Stimulated activated naive B cell treated with anti-CD40 and anti-IgM and Interleukin-4, amounts not matched to agents 10 μg/mL and 1 μg/mL and 100 μg/mL, for 72 hours (primary cell): ENCODE data around the gene MORN4.

Experiments used
- ATAC-seq, 2 donors: fragments of 150-1000 bp; cut with Tn5 transposase; replicated peaks; 2 replicates each; pipeline ENCODE4 v1.10.0; 2021; ENCODE audit warnings: moderate library complexity in 1 of 2
- DNase-seq: peaks from one replicate; pipeline ENCODE4 v3.0.0; 2021
- H3K27ac Mint-ChIP-seq: one replicate; pipeline ENCODE4 v1.8.0; 2022; ENCODE audit warnings: mild to moderate bottlenecking, mixed read lengths
- H3K27me3 Mint-ChIP-seq, 2 donors: one replicate each; pipeline ENCODE4 v1.8.0; 2022; ENCODE audit warnings: mixed read lengths in 2 of 2
- H3K36me3 Mint-ChIP-seq, 2 donors: one replicate each; pipeline ENCODE4 v1.8.0; 2022; ENCODE audit warnings: mixed read lengths in 2 of 2, mild to moderate bottlenecking in 1 of 2
- H3K4me1 Mint-ChIP-seq, 2 donors: one replicate each; pipeline ENCODE4 v1.8.0; 2022; ENCODE audit warnings: mixed read lengths in 2 of 2, mild to moderate bottlenecking in 1 of 2
- H3K4me3 Mint-ChIP-seq, 2 donors: one replicate each; pipeline ENCODE4 v1.8.0; 2022; ENCODE audit warnings: mild to moderate bottlenecking in 2 of 2, mixed read lengths in 2 of 2, moderate library complexity in 1 of 2
- H3K9me3 Mint-ChIP-seq, 2 donors: one replicate each; pipeline ENCODE4 v1.8.0; 2022; ENCODE audit warnings: mixed read lengths in 2 of 2, mild to moderate bottlenecking in 1 of 2

MORN4 gene

DNA sequence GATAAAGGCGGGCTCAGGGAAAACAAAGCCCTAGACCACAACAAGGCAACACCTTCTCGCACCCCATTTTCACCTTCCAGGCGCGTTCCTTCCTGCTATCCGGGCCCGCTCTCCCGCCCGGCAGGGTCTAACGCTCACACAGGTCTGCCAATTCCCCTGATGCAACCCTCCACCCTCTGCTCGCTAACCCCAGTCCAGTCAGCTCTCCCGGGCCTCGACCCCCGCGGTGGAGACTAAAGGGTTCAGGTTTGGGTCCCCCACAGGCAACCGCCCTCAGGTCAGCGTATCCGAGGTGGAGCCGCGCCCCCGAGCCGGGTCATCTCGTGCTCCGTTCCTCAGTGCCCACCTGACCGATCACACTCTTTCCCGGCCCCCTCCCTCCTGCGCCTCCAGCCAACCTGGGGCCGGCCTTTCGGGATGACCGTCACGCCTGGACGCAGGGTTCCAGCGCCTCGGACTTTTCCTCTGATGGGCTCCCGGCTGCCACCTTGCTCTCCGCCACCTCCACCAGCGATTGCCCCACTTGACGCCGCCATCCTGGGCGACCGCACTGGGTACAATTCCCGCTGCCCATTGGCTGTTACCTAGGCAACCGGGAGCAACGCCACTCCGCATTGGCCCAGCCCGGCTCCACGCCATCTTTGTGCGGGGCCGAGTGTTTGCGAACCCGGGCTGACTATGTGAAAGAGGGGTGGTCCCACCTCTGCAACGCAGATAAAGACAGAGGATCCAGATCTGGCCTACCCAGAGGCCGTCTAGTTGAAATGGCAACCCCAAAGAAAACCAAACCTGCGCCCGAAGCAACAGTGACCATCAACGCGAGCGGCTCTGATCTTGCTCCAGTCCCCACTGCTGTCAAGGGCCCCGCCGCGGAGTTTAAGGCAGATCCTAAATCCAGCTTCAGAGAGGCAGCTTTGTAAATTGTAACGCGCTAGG, at the start of gene MORN4:
Gene MORN4 (minus strand): TSS at position 552 of the 936 bp plus-strand sequence. CDS start 13,847 bp downstream, outside the sequence.
- Mint-ChIP-seq H3K36me3 (peaks cover 2 to 6% of the 10 kb centered on the region in 2 donors), H3K4me3 (peak within 1 kb of the TSS; percentile 93 to 97), H3K27me3 (peaks cover 0 to 4% of the 10 kb centered on the region in 2 donors), H3K27ac (peak within 1 kb of the TSS; percentile 93), H3K4me1 (peaks cover 10 to 16% of the 10 kb centered on the region in 2 donors), H3K9me3 (no peaks in the 10 kb centered on the region)
- DNase-seq, result peak; percentile 88
- ATAC-seq, result peak; percentile 99 to 100

DNA sequence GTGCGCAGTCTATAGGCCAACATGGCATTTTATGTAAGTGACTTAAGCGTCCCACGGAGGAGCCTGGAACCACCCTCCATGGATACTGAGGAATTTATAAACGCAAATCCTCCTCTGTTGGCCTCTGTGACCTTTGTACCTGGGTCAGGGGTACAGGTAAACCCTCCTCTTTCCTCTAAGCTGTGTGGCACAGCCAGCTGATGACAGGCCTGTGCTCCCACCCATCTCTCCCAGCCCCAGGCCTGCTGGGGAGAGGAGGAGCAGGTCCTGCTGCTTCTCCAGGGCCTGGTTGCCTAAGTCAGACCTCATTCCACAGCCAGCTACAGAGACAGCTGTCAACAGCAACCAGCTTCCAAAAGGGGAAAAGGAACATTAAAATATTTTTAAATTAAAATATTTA, 48.7 kb upstream of the MORN4 start:
- DNase-seq (no peak), ATAC-seq (no peak)
- H3K9me3 Mint-ChIP-seq, result no peaks in the 10 kb centered on the region
- H3K27me3 Mint-ChIP-seq, result no peaks in the 10 kb centered on the region
- no peaks in the 10 kb centered on the region for H3K36me3 Mint-ChIP-seq
- H3K27ac Mint-ChIP-seq, result no peak overlapping the region
- H3K4me3 Mint-ChIP-seq, result no peak overlapping the region
- peaks cover 6 to 9% of the 10 kb centered on the region in 2 donors for H3K4me1 Mint-ChIP-seq

DNA sequence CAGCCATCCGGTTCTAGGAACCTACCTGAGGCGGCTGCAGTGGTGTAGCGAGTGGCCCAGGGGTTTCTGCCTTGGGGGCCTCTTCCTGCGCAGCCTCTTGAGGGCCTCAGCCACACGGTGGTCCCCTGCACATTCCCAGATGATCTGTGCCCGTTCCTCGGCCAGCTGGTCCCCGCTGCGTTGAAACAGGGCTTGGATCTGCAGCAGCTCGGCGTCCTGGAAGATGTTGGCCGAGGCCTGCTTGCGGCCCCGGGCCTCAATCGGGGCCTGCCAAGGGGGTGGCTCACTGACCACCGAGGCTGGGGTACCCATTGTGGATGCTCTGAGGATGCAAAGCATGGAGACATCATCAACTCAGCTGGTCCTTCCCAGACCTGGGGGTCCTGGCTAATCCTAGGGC, 46.3 kb upstream of the MORN4 start:
- peaks cover 5 to 9% of the 10 kb centered on the region in 2 donors for H3K36me3 Mint-ChIP-seq
- no peak overlapping the region for H3K4me3 Mint-ChIP-seq
- H3K4me1 Mint-ChIP-seq, result peaks cover 4 to 15% of the 10 kb centered on the region in 2 donors
- H3K27me3 Mint-ChIP-seq, result no peaks in the 10 kb centered on the region
- no peaks in the 10 kb centered on the region for H3K9me3 Mint-ChIP-seq
- ATAC-seq, result no peak
- DNase-seq, result no peak
- H3K27ac Mint-ChIP-seq, result no peak overlapping the region

DNA sequence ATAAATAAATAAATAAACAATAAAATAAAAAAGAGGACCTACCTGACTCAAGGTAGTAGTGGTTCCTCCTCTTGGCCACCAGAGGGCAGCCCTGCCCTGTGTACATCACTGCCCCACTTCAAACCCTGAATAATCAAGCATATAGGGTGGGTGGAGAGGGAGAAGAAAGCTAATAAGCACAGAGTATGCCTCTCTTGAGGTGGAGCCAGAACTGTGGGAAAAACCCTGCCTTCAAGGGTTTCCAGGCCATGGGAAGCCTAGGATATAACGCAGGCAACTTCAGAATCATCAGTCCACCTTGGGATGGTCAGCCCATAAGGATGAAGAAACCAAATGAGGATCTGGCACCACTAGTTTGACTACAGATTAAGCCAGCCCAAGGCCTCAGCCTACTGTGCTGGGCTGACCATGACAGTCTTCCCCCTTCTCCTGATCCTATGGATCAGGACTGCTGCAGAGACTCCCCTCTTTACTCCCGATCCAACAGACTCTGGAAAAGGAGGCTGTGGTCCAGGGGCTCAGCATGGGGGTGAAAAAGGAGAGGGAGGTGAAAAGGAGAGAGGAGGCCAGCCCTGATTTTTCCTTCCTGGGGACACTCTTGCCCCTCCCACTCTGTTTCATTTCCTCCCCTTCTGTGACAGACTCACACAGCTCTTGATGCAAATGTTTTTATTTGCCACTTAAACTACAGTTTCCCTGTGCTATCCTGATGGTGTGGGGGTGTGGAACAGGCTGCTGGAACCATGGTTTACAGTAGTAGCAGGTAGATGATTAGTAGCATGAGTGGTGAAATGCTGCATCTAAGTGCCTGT, 43.7 kb upstream of the MORN4 start:
- no peak for DNase-seq
- Mint-ChIP-seq H3K9me3 (no peaks in the 10 kb centered on the region), H3K36me3 (peaks cover 22 to 24% of the 10 kb centered on the region in 2 donors), H3K4me1 (peaks cover 4 to 27% of the 10 kb centered on the region in 2 donors), H3K27me3 (no peaks in the 10 kb centered on the region), H3K27ac (peak overlapping the region; percentile 69), H3K4me3 (no peak overlapping the region)
- ATAC-seq, result peak; percentile 84 to 88

DNA sequence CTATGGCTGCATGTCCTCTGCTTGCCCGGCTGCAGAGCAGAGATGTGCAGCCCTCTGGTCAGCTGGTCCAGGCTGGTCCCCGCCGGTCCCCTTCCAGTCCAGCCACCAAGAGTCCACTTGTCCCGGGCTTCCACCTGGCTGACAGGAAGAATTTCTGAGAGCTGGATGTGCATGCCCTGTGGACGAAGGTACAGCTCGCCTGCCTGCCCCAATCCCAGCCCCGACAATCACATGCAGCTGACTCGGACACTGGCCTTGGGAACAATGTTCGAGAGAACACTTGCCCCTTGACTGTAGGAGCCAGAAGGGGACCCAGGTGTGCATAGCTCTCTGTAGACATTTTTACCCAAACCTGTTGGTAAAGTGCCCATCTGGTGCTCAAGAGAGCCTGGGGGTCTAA, 41.9 kb upstream of the MORN4 start:
- Mint-ChIP-seq H3K27ac (no peak overlapping the region), H3K9me3 (no peaks in the 10 kb centered on the region), H3K4me1 (peaks cover 4 to 27% of the 10 kb centered on the region in 2 donors), H3K36me3 (peaks cover 31 to 34% of the 10 kb centered on the region in 2 donors), H3K27me3 (no peaks in the 10 kb centered on the region), H3K4me3 (no peak overlapping the region)
- ATAC-seq (no peak), DNase-seq (no peak)

DNA sequence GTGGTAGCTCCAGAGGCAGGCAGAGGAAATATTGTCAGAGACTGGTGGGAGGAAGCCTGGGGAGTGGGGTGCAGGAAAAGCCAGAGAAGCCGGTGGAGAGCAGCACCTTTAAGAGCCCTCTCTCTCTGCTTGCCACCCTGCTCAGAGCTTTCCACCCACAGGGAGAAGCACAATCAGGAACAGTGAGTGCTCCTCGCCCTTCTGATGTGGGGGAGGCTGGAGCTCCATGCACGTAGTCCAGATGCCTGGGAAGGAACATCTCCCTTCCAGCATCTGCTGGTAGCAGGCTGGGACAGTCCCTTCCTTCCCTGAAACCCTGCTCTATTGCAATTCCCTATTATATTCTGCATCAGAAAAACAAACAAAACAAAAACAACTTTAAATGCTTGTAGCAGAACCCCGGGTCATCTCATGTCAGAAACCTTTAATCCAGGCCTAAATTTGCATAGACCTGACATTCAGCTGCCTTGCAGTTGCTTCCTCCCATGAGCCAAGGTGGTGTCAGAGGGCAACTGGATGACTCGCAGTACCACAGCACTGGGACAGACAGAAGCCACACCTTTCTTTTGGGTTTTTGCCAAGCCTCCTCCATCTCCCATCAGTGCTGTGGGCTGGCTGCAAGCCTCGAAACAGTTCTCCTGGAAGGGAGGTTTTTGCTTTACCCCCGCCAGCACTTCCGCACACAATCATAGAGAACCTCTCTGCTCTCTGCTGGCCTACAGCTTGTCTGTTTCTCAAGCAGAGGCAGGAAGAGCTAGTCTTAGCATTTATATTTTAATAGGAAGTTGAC, 40.6 kb upstream of the MORN4 start:
- DNase-seq, result no peak
- peaks cover 34 to 37% of the 10 kb centered on the region in 2 donors for H3K36me3 Mint-ChIP-seq
- H3K4me3 Mint-ChIP-seq, result no peak overlapping the region
- peak; percentile 44 to 56 for ATAC-seq
- no peaks in the 10 kb centered on the region for H3K9me3 Mint-ChIP-seq
- H3K4me1 Mint-ChIP-seq, result peaks cover 4 to 27% of the 10 kb centered on the region in 2 donors
- H3K27me3 Mint-ChIP-seq, result no peaks in the 10 kb centered on the region
- H3K27ac Mint-ChIP-seq, result peak overlapping the region; percentile 31

DNA sequence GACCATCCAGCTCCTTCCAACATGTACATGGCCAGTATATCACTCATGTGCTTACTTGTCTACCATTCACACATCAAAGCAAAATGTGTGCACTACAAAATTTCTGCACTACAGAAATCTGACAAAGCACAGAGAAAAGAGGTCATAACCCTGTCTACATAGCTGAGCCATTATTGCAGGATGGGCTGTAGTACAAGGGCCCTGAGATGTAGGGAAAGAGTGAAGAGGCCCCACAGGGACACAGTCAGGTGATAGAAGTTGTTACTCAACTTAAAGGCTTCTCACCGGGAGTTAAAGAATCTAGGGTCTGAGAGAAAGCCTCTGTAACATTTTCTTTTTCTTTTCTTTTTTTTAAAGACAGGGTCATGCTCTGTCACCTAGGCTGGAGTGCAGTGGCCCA, 36.3 kb upstream of the MORN4 start:
- Mint-ChIP-seq H3K27ac (no peak overlapping the region), H3K4me3 (no peak overlapping the region), H3K27me3 (no peaks in the 10 kb centered on the region), H3K4me1 (peaks cover 4 to 18% of the 10 kb centered on the region in 2 donors), H3K9me3 (no peaks in the 10 kb centered on the region), H3K36me3 (peaks cover 40 to 50% of the 10 kb centered on the region in 2 donors)
- DNase-seq, result no peak
- no peak for ATAC-seq

DNA sequence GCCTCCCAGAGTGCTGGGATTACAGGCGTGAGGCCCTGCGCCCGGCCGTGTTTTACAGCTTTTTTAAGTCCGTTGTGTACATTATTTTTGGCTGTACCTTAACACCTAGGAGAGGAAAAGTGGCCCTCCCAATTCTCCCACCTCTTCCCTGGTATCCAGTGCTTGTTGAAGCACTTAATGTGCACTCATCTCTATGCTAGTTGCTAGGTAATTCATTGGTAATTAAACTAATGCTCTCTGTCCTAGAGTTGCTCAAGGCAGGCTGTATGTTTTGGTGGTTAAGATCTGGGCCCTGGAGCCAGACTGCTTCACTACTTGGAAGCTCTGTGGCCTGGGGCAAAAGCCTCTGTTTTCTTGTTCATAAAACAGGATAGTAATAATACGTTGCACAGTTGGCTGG, 34.2 kb upstream of the MORN4 start:
- Mint-ChIP-seq H3K4me3 (no peak overlapping the region), H3K36me3 (peaks cover 34 to 52% of the 10 kb centered on the region in 2 donors), H3K27ac (no peak overlapping the region), H3K9me3 (no peaks in the 10 kb centered on the region), H3K27me3 (no peaks in the 10 kb centered on the region), H3K4me1 (peaks cover 4 to 6% of the 10 kb centered on the region in 2 donors)
- ATAC-seq (no peak), DNase-seq (no peak)

DNA sequence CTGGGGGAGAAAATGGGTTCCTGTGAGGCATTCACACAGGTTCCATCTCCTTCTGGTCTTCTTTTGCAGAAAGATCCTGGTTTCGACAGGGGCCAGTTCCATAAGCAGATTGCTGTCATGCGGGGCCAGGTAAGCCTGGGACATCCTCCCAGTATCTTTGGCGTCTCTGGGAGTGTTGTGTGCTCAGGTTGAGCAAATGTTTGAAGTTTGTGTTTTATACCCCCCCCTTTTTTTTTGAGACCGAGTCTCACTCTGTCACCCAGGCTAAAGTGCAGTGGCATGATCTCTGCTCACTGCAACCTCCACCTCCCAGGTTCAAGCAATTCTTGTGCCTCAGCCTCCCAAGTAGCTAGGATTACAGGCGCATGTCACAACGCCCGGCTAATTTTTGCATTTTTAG, 33.7 kb upstream of the MORN4 start:
- H3K27me3 Mint-ChIP-seq, result no peaks in the 10 kb centered on the region
- H3K27ac Mint-ChIP-seq, result no peak overlapping the region
- no peak overlapping the region for H3K4me3 Mint-ChIP-seq
- H3K4me1 Mint-ChIP-seq, result peaks cover 4 to 6% of the 10 kb centered on the region in 2 donors
- H3K9me3 Mint-ChIP-seq, result no peaks in the 10 kb centered on the region
- H3K36me3 Mint-ChIP-seq, result peaks cover 37 to 56% of the 10 kb centered on the region in 2 donors
- ATAC-seq, result no peak
- no peak for DNase-seq

DNA sequence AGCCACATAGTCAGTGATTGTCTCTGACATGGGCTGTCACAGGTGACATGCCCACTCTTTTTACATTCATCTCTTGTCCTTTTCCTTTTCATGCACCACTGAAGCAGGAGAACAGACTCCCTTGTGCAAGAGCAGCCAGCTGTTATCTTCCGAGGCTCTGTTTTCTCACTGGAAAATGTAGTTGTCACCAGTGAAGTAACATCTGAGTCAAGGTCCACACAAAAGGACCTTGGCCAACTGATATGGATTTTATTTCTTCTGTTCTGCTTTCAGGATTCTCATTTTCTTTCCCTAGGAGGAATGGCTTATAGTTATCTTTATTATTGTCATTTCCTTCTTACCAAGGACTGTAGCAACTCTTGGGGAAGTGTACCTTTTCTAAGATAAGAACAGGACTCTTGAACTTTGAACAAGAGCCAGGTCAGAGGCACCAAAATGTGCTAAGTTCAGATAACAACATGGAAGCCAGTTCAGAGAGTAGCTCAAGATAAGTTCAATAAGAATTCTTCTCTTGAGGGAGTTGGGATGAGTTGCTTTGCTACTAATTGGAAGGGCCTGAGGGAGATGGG, 31.1 kb upstream of the MORN4 start:
- Mint-ChIP-seq H3K27ac (no peak overlapping the region), H3K9me3 (no peaks in the 10 kb centered on the region), H3K27me3 (no peaks in the 10 kb centered on the region), H3K36me3 (peaks cover 31 to 50% of the 10 kb centered on the region in 2 donors), H3K4me1 (peaks cover 4 to 6% of the 10 kb centered on the region in 2 donors), H3K4me3 (no peak overlapping the region)
- no peak for DNase-seq
- ATAC-seq, result no peak

DNA sequence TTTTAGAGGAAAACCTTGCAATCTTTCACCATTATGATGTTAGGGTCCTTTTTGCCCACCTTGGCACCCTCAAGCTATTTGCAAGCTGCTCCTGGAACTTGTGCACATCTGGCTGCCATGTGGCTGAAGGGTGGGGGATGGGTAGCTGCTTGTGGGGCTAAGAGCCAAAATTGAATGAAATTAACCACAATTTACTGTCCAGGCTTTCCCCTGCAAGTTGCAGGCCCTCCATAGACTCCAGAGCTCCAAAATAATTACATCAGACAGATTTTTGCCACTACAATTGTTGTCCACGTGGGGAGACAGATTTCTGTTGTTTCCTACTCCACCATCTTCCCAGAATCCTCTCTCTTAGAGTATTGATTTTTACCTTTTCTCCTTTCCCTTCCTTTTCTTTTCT, 26.3 kb upstream of the MORN4 start:
- no peak for DNase-seq
- H3K27me3 Mint-ChIP-seq, result no peaks in the 10 kb centered on the region
- no peaks in the 10 kb centered on the region for H3K9me3 Mint-ChIP-seq
- peaks cover 34 to 54% of the 10 kb centered on the region in 2 donors for H3K36me3 Mint-ChIP-seq
- no peak for ATAC-seq
- no peaks in the 10 kb centered on the region for H3K4me1 Mint-ChIP-seq
- H3K4me3 Mint-ChIP-seq, result no peak overlapping the region
- no peak overlapping the region for H3K27ac Mint-ChIP-seq

DNA sequence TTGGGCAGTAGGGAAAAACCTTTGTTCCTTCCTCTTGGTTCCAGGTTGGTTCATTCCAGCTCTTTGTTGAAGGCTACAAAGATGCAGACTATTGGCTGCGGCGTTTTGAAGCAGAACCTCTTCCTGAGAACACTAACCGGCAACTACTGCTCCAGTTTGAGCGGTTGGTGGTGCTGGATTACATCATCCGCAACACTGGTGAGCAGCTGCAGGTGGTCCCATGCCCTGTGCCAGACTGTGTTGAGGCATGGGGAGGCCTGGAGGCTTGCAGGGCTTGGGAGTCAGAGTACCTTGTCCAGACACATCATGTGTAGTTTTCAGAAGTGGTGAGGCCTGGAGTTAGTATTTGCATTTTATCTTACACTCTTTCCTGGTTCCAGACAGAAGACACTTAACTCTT, 23.5 kb upstream of the MORN4 start:
- DNase-seq (no peak), ATAC-seq (no peak)
- no peaks in the 10 kb centered on the region for H3K27me3 Mint-ChIP-seq
- no peak overlapping the region for H3K4me3 Mint-ChIP-seq
- H3K36me3 Mint-ChIP-seq, result peaks cover 30 to 49% of the 10 kb centered on the region in 2 donors
- H3K27ac Mint-ChIP-seq, result no peak overlapping the region
- no peaks in the 10 kb centered on the region for H3K9me3 Mint-ChIP-seq
- H3K4me1 Mint-ChIP-seq, result no peaks in the 10 kb centered on the region

DNA sequence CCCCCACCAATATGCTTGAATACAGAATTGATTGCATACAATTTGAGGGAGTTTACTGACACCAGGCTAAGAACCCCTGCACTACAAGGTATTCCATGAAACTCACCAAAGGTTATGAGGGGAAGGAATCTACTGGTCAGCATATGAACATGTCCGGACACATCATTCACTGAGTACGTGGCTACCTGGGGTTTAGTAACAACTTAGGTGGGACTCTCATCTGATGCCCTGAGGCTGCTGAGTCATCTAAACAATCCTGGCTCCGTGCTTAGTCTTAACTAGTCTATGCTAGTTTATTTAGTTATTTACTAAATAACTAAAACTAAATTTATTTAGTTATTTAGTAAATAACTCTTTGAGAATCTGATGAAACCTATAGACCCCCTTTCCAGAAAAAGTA, 18.5 kb upstream of the MORN4 start:
- Mint-ChIP-seq H3K27ac (no peak overlapping the region), H3K4me1 (peaks cover 12 to 20% of the 10 kb centered on the region in 2 donors), H3K4me3 (no peak overlapping the region), H3K36me3 (peaks cover 21 to 32% of the 10 kb centered on the region in 2 donors), H3K9me3 (no peaks in the 10 kb centered on the region), H3K27me3 (no peaks in the 10 kb centered on the region)
- DNase-seq (no peak), ATAC-seq (no peak)
